Large intestine (tissue), 3 donors: Measurements from ENCODE around the gene PRDM15. TPM values are rescaled to one million over a fixed set of nuclear protein-coding genes. Genes with fewer than 3 reads are reported as not detected.

ENCODE experiments used
- DNase-seq, 2 donors: peaks; one replicate each; pipeline versions ENCODE4 v3.0.0 to v3.0.0-alpha.2; 2013
- H3K27ac ChIP-seq: one replicate; pipeline ENCODE4 v1.5.1; 2013; ENCODE audit warnings: low read length
- H3K27me3 ChIP-seq: 2 replicates; pipeline ENCODE4 v1.6.1; 2013; ENCODE audit warnings: low read length; ENCODE audit not compliant: control insufficient read depth, insufficient read depth
- H3K36me3 ChIP-seq: 2 replicates; pipeline ENCODE4 v1.6.1; 2013; ENCODE audit warnings: low read length; ENCODE audit not compliant: control insufficient read depth, insufficient read depth
- H3K4me1 ChIP-seq: one replicate; pipeline ENCODE4 v1.6.1; 2013; ENCODE audit warnings: low read length; ENCODE audit not compliant: control insufficient read depth, insufficient read depth
- H3K4me3 ChIP-seq: one replicate; pipeline ENCODE4 v1.5.1; 2013; ENCODE audit warnings: low read length
- H3K9me3 ChIP-seq: one replicate; pipeline ENCODE4 v1.6.1; 2013; ENCODE audit warnings: mild to moderate bottlenecking, low read depth, low read length, moderate library complexity; ENCODE audit not compliant: control insufficient read depth
- WGBS: methylation state at CpG from one replicate; pipeline ENCODE4 v1.1.5; 2013; ENCODE audit warnings: low lambda C conversion rate; ENCODE audit not compliant: insufficient coverage; 5-methylcytosine and 5-hydroxymethylcytosine counted together
- polyA plus RNA-seq: library from polyadenylated mRNA; unstranded; fragments of 120-200 nt; gene quantifications from one replicate; pipeline ENCODE4 v1.2.1, GENCODE V29; 2013

Gene PRDM15
- polyA plus RNA-seq, 1 donor = 6.0 TPM

GRCh38 chr21:41763398-41763931 is 115.7 kb downstream of the PRDM15 start:
- peak overlapping the region; percentile 70 for H3K4me3 ChIP-seq
- H3K4me1 ChIP-seq = peaks cover 49% of the 10 kb centered on the region
- H3K9me3 ChIP-seq = no peaks in the 10 kb centered on the region
- WGBS = no CpG with 5 or more reads among the region's 21 CpGs
- H3K27ac ChIP-seq = peak overlapping the region; percentile 91
- DNase-seq = peak in 1 of 2 donors; percentile 60
- no peaks in the 10 kb centered on the region for H3K36me3 ChIP-seq
- H3K27me3 ChIP-seq = peaks cover 59% of the 10 kb centered on the region

GRCh38 chr21:41762753-41763152 is 116.4 kb downstream of the PRDM15 start:
- DNase-seq = no peak
- H3K4me3 ChIP-seq = no peak overlapping the region
- H3K27me3 ChIP-seq = peaks cover 54% of the 10 kb centered on the region
- no peaks in the 10 kb centered on the region for H3K36me3 ChIP-seq
- H3K27ac ChIP-seq = peak overlapping the region; percentile 91
- peaks cover 49% of the 10 kb centered on the region for H3K4me1 ChIP-seq
- H3K9me3 ChIP-seq = no peaks in the 10 kb centered on the region
- WGBS = no CpG with 5 or more reads among the region's 16 CpGs

DNA sequence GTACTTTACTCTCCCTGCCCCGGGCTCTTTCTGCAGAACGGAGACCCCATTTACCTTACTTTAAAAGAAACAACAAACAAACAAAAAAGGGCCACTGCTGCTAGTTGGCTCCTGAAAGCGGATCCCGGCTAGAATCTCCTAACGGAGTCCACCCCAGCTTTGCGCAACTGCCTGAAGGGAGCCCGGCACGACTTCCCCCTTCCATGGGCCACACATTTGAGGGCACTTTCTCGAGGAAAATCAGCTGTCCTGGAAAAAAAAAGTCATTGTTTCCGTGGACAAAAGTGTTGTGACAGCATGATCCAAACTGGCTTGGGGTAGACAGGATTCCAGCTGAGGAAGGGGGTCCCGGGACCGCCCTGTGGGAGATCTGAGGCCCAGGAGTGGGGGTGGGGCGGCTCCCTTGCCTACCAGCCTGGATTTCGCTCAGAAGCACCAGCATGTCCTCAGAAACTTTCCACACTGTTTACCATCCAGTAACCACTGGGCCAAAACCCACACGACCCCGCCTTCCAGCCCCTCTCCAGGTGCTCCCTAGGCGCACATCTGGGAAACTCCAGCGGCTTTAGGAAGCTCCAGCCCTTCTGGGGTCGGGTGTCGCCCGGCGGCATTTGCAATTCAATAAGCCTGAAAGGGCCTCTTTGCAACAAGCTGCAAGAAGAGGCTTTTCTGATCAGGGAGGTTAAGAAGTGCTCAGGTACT is 117.1 kb downstream of the PRDM15 start:
- Histone ChIP-seq H3K9me3 (no peaks in the 10 kb centered on the region), H3K27me3 (peaks cover 49% of the 10 kb centered on the region), H3K4me1 (peaks cover 49% of the 10 kb centered on the region), H3K4me3 (peak overlapping the region; percentile 5), H3K27ac (peak overlapping the region; percentile 44), H3K36me3 (no peaks in the 10 kb centered on the region)
- WGBS = no CpG with 5 or more reads among the region's 22 CpGs
- no peak for DNase-seq

DNA sequence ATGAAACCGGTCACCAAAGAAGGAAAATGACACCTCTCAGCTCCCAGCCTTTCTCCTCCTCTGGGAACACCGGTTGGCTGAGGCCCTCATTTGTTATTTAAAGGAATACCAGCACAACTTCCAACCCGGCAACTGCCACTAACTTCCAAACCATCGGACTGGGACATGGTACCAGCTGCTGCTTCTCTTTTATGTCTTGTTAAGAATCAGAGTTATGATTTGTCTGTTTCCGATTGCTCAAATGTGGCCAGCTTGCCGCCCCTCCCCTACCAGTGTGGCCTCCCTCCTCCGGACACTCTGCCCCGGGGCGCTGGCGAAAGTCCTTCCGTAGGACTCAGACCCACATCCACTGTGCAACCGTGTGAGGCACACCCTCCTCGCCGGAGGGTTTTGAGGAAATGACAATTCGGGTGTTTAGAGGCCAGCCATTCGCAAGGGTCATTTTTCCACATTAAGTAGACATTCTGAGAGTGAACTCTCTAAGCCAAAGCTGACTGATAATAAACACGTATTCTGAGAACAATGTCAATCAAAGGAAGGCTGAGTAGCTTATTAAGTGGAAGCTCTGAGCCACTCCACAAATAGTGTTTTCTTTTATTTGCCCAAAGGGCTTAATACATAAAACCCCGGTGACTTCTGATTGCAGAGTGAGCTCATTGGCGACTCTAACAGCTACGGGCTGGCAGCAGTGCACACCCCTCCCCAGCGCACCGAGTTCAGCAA is 117.8 kb downstream of the PRDM15 start:
- H3K27me3 ChIP-seq = peaks cover 47% of the 10 kb centered on the region
- H3K36me3 ChIP-seq = peaks cover 4% of the 10 kb centered on the region
- H3K27ac ChIP-seq = peak overlapping the region; percentile 44
- H3K9me3 ChIP-seq = no peaks in the 10 kb centered on the region
- peak overlapping the region; percentile 17 for H3K4me3 ChIP-seq
- peaks cover 49% of the 10 kb centered on the region for H3K4me1 ChIP-seq
- peak in 1 of 2 donors; percentile 52 for DNase-seq
- WGBS = 20% methylated on average over 2 of the region's 22 CpGs

- peaks cover 13% of the 10 kb centered on the region for H3K36me3 ChIP-seq
- peaks cover 39% of the 10 kb centered on the region for H3K27me3 ChIP-seq
- no CpG with 5 or more reads among the region's 9 CpGs for WGBS
- H3K9me3 ChIP-seq = no peaks in the 10 kb centered on the region
- no peak overlapping the region for H3K27ac ChIP-seq
- no peak for DNase-seq
- no peak overlapping the region for H3K4me3 ChIP-seq
- H3K4me1 ChIP-seq = peaks cover 49% of the 10 kb centered on the region
Observed at GRCh38 chr21:41760411-41760810, 118.7 kb downstream of the PRDM15 start.

GRCh38 chr21:41759926-41760325 is 119.2 kb downstream of the PRDM15 start:
- no peak overlapping the region for H3K27ac ChIP-seq
- H3K4me3 ChIP-seq = no peak overlapping the region
- H3K4me1 ChIP-seq = peaks cover 49% of the 10 kb centered on the region
- H3K9me3 ChIP-seq = no peaks in the 10 kb centered on the region
- no CpG with 5 or more reads among the region's 5 CpGs for WGBS
- peaks cover 35% of the 10 kb centered on the region for H3K27me3 ChIP-seq
- no peak for DNase-seq
- H3K36me3 ChIP-seq = peaks cover 18% of the 10 kb centered on the region

GRCh38 chr21:41759214-41759840 is 119.8 kb downstream of the PRDM15 start:
- no CpG with 5 or more reads among the region's 11 CpGs for whole genome bisulfite sequencing
- H3K27me3 ChIP-seq = peaks cover 35% of the 10 kb centered on the region
- peaks cover 43% of the 10 kb centered on the region for H3K4me1 ChIP-seq
- H3K9me3 ChIP-seq = no peaks in the 10 kb centered on the region
- H3K4me3 ChIP-seq = no peak overlapping the region
- no peak for DNase-seq
- peaks cover 24% of the 10 kb centered on the region for H3K36me3 ChIP-seq
- H3K27ac ChIP-seq = no peak overlapping the region

- H3K36me3 ChIP-seq = peaks cover 29% of the 10 kb centered on the region
- no peak for DNase-seq
- no peak overlapping the region for H3K4me3 ChIP-seq
- peaks cover 27% of the 10 kb centered on the region for H3K27me3 ChIP-seq
- WGBS = 100% methylated on average over 1 of the region's 5 CpGs
- H3K4me1 ChIP-seq = peaks cover 35% of the 10 kb centered on the region
- H3K9me3 ChIP-seq = no peaks in the 10 kb centered on the region
- no peak overlapping the region for H3K27ac ChIP-seq
Observed at GRCh38 chr21:41758550-41758949, 120.6 kb downstream of the PRDM15 start.

DNA sequence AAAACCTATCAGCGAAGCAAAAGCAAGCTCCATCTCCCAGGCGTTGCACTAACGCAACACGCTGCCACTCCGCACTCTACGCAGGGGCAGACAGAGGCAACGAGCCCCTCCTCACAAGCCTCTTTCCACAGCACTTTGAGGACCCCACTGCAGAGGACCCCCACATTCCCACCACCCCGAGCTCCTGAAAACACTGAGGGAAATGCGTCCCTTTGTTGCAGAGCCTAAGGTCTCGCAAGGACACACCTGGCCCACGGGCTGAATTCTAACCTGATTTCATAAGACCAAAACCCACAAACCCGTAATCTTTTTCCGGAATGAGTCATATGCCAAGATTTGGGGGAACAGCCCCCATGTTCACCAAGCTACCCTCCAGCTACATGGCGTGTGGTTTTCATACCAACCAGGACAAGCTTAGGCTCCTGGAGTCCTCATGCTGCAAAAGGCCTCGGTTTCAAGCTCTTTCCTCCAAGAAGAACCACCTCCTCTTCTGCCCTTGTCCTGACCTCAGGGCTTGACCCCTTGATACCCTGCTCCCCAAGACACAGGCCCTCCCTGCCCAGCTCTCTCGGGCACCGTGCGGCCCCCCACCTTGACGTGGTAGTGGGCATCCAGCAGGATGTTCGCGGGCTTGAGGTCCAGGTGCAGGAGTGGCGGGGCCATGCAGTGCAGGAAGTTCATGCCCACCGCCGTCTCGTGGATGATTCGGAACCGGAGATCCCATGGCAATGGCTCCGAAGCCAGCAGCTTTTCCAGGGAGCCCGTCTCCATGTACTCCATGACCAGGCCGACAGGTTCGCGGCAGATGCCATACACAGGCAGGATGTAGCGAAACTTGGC is 123.0 kb downstream of the PRDM15 start:
- Histone ChIP-seq H3K36me3 (peaks cover 41% of the 10 kb centered on the region), H3K27me3 (peaks cover 3% of the 10 kb centered on the region), H3K4me3 (no peak overlapping the region), H3K9me3 (no peaks in the 10 kb centered on the region), H3K4me1 (peaks cover 26% of the 10 kb centered on the region), H3K27ac (no peak overlapping the region)
- no peak for DNase-seq
- whole genome bisulfite sequencing = no CpG with 5 or more reads among the region's 33 CpGs
